CD14-positive monocyte (primary cell): ENCODE data around the gene LSM5. TPM values are rescaled to one million over a fixed set of nuclear protein-coding genes. Genes with fewer than 3 reads are reported as not detected.
"Not testable (repeated sequence)": the region's sequence is repeated elsewhere in the genome, so short reads cannot be mapped to it uniquely, and the experiment has no call there.

Experiments
- DNase-seq, 3 donors: peaks; one replicate each; pipeline ENCODE4 v3.0.0-alpha.2; 2011 to 2022
- H2AFZ ChIP-seq: 2 replicates; pipeline ENCODE4 v1.6.0; 2012; ENCODE audit warnings: mild to moderate bottlenecking, low read depth, low read length, inconsistent platforms; ENCODE audit not compliant: insufficient read depth, poor library complexity, severe bottlenecking
- H3K27ac ChIP-seq, 2 donors: 1 replicate in 1 of 2; 2 replicates in 1 of 2; pipeline ENCODE4 v1.5.1; 2012 to 2013; ENCODE audit warnings: low read length in 2 of 2, control low read depth in 1 of 2, inconsistent platforms in 1 of 2, low read depth in 1 of 2, mild to moderate bottlenecking in 1 of 2
- H3K27me3 ChIP-seq, 2 donors: one replicate each; pipeline versions ENCODE4 v1.6.0 to v1.6.1; 2011 to 2013; ENCODE audit warnings: low read length in 2 of 2; ENCODE audit not compliant: control insufficient read depth in 2 of 2, insufficient read depth in 2 of 2
- H3K36me3 ChIP-seq, 2 donors: replicated peaks in 1 of 2; 1 replicate in 1 of 2; 2 replicates in 1 of 2; pipeline versions ENCODE4 v1.5.1 to v1.6.1; 2012 to 2013; ENCODE audit warnings: low read length in 2 of 2, control low read depth in 1 of 2, inconsistent platforms in 1 of 2, mild to moderate bottlenecking in 1 of 2; ENCODE audit not compliant: insufficient read depth in 2 of 2, control insufficient read depth in 1 of 2
- H3K4me1 ChIP-seq, 2 donors: 1 replicate in 1 of 2; 2 replicates in 1 of 2; pipeline versions ENCODE4 v1.5.1 to v1.6.1; 2012 to 2013; ENCODE audit warnings: low read length in 2 of 2, control low read depth in 1 of 2, inconsistent platforms in 1 of 2, mild to moderate bottlenecking in 1 of 2, moderate library complexity in 1 of 2; ENCODE audit not compliant: insufficient read depth in 2 of 2, control insufficient read depth in 1 of 2
- H3K4me2 ChIP-seq: replicated peaks from 2 replicates; pipeline ENCODE3; 2012; ENCODE audit warnings: low read length, moderate library complexity, mild to moderate bottlenecking; ENCODE audit not compliant: poor library complexity, severe bottlenecking; ENCODE audit errors: extremely low read depth
- H3K4me3 ChIP-seq, 3 experiments: fragments of 200-600 bp in 1 of 3; sonication (generic) in 1 of 3; replicated peaks in 1 of 3; 1 replicate in 2 of 3; 2 replicates in 1 of 3; pipeline ENCODE4 v1.5.1; 2011 to 2013; ENCODE audit warnings: low read length in 3 of 3, mild to moderate bottlenecking in 3 of 3, control low read depth in 2 of 3, low read depth in 2 of 3, inconsistent platforms in 1 of 3, moderate library complexity in 1 of 3
- H3K79me2 ChIP-seq: 2 replicates; pipeline ENCODE4 v1.6.0; 2012; ENCODE audit warnings: mild to moderate bottlenecking, control low read depth, inconsistent platforms, low read length, moderate library complexity; ENCODE audit not compliant: insufficient read depth
- H3K9ac ChIP-seq: 2 replicates; pipeline ENCODE4 v1.6.0; 2017; ENCODE audit warnings: low read length, mild to moderate bottlenecking; ENCODE audit not compliant: insufficient read depth, poor library complexity, severe bottlenecking
- H3K9me3 ChIP-seq, 2 donors: replicated peaks in 1 of 2; 1 replicate in 1 of 2; 2 replicates in 1 of 2; pipeline versions ENCODE4 v1.5.1 to v1.6.1; 2012 to 2013; ENCODE audit warnings: low read length in 2 of 2, control low read depth in 1 of 2; ENCODE audit not compliant: control insufficient read depth in 1 of 2, insufficient read depth in 1 of 2
- H4K20me1 ChIP-seq: 2 replicates; pipeline ENCODE4 v1.6.0; 2012; ENCODE audit warnings: mild to moderate bottlenecking, low read length, control low read depth, moderate library complexity; ENCODE audit not compliant: insufficient read depth
- H3K27ac Mint-ChIP-seq, 7 donors: one replicate each; pipeline ENCODE4 v1.8.0; 2020; ENCODE audit warnings: mild to moderate bottlenecking in 7 of 7, mixed read lengths in 7 of 7, moderate library complexity in 6 of 7, inconsistent platforms in 2 of 7
- H3K27me3 Mint-ChIP-seq, 3 donors: one replicate each; pipeline ENCODE4 v1.8.0; 2021 to 2022; ENCODE audit warnings: low read depth in 3 of 3, mild to moderate bottlenecking in 3 of 3, mixed read lengths in 3 of 3, moderate library complexity in 3 of 3, inconsistent platforms in 1 of 3
- H3K36me3 Mint-ChIP-seq, 2 donors: one replicate each; pipeline ENCODE4 v1.8.0; 2020; ENCODE audit warnings: mixed read lengths in 2 of 2, inconsistent platforms in 1 of 2, mild to moderate bottlenecking in 1 of 2
- H3K4me1 Mint-ChIP-seq: one replicate; pipeline ENCODE4 v1.8.0; 2020; ENCODE audit warnings: mild to moderate bottlenecking, mixed read lengths
- H3K4me3 Mint-ChIP-seq, 2 donors: one replicate each; pipeline ENCODE4 v1.8.0; 2020; ENCODE audit warnings: mild to moderate bottlenecking in 2 of 2, mixed read lengths in 2 of 2, moderate library complexity in 1 of 2
- H3K9me3 Mint-ChIP-seq, 7 donors: one replicate each; pipeline ENCODE4 v1.8.0; 2020 to 2022; ENCODE audit warnings: mixed read lengths in 7 of 7, mild to moderate bottlenecking in 6 of 7, moderate library complexity in 6 of 7, inconsistent platforms in 2 of 7
- CTCF ChIP-seq: fragments of 200-600 bp; IDR thresholded peaks from one replicate; pipeline ENCODE4 v1.8.0; 2022; ENCODE audit warnings: antibody characterized with exemption, mild to moderate bottlenecking
- WGBS: methylation state at CpG from one replicate; pipeline ENCODE4 v1.1.5; 2013; ENCODE audit warnings: missing lambda C conversion rate; ENCODE audit not compliant: insufficient coverage; 5-methylcytosine and 5-hydroxymethylcytosine counted together
- intact Hi-C, 2 donors: fragments of 100-400 bp; cut with micrococcal nuclease; formaldehyde crosslinking; loops; one replicate each; pipeline versions ENCODE4 v1.15.0 to v1.15.1; 2023
- polyA plus RNA-seq, 3 donors: library from polyadenylated mRNA; depleted of rRNA in 1 of 3; unstranded in 2 of 3; stranded (reverse) in 1 of 3; fragments of 300-500 nt in 2 of 3; fragments of >200 nt in 1 of 3; fragmentation: Illumina TruSeq in 2 of 3; gene quantifications; 1 replicate in 2 of 3; 2 replicates in 1 of 3; pipeline ENCODE4 v1.2.3, GENCODE V29; 2012 to 2021

LSM5 gene
- polyA plus RNA-seq, 3 donors, result 16.4 to 81.1 (median 78.2) TPM

- no CpG with 5 or more reads among the region's 1 CpG for WGBS
- Histone ChIP-seq H3K4me1 (peaks cover 24 to 36% of the 10 kb centered on the region in 2 donors), H4K20me1 (peaks cover 89% of the 10 kb centered on the region), H3K9ac (no peak overlapping the region), H2AFZ (no peak overlapping the region), H3K27ac (peak overlapping the region in 1 of 2 donors; percentile 72), H3K9me3 (no peaks in the 10 kb centered on the region), H3K4me3 (peak overlapping the region in 1 of 3 experiments; percentile 51), H3K4me2 (peak overlapping the region; percentile 61), H3K79me2 (peaks cover 100% of the 10 kb centered on the region), H3K36me3 (peaks cover under 1 to 3% of the 10 kb centered on the region in 2 donors), H3K27me3 (no peaks in the 10 kb centered on the region)
- Mint-ChIP-seq H3K27ac (peak overlapping the region; percentile 67 to 94 (median 83)), H3K36me3 (peaks cover 4 to 17% of the 10 kb centered on the region in 2 donors), H3K4me1 (peaks cover 46% of the 10 kb centered on the region), H3K9me3 (peaks cover 0 to 8% (median 0%) of the 10 kb centered on the region in 7 donors), H3K27me3 (no peaks in the 10 kb centered on the region), H3K4me3 (peak overlapping the region in 1 of 2 donors; percentile 52)
- intact Hi-C loops, result no loop called here
- no peak for DNase-seq
- no peak for TF ChIP-seq CTCF
Measured at GRCh38 chr7:32501522-32501921, 11.3 kb upstream of the LSM5 start.

- Histone ChIP-seq H3K4me2 (peak overlapping the region; percentile 61), H3K27ac (peak overlapping the region in 1 of 2 donors; percentile 72), H3K27me3 (no peaks in the 10 kb centered on the region), H4K20me1 (peaks cover 84% of the 10 kb centered on the region), H3K36me3 (no peaks in the 10 kb centered on the region), H3K9ac (no peak overlapping the region), H3K9me3 (no peaks in the 10 kb centered on the region), H3K79me2 (peaks cover 100% of the 10 kb centered on the region), H3K4me1 (peaks cover 29 to 41% of the 10 kb centered on the region in 2 donors), H3K4me3 (peak overlapping the region in 1 of 3 experiments; percentile 51), H2AFZ (no peak overlapping the region)
- peaks cover 0 to 1% (median 0%) of the 10 kb centered on the region in 3 donors for H3K27me3 Mint-ChIP-seq
- peak overlapping the region; percentile 67 to 94 (median 83) for H3K27ac Mint-ChIP-seq
- intact Hi-C loops, result no loop called here
- peaks cover 48% of the 10 kb centered on the region for H3K4me1 Mint-ChIP-seq
- no CpG with 5 or more reads among the region's 1 CpG for WGBS
- peak; percentile 65 to 82 (median 73) for DNase-seq
- no peak for TF ChIP-seq CTCF
- peaks cover 3 to 13% of the 10 kb centered on the region in 2 donors for H3K36me3 Mint-ChIP-seq
- H3K4me3 Mint-ChIP-seq, result peak overlapping the region in 1 of 2 donors; percentile 52
- H3K9me3 Mint-ChIP-seq, result peaks cover 0 to 8% (median 0%) of the 10 kb centered on the region in 7 donors
Measured at GRCh38 chr7:32500922-32501341, 10.8 kb upstream of the LSM5 start.

GRCh38 chr7:32500216-32500615, 10.0 kb upstream of the LSM5 start:
- H3K4me3 Mint-ChIP-seq, H3K4me3 ChIP-seq, H3K36me3 ChIP-seq, H2AFZ ChIP-seq, H3K4me2 ChIP-seq, intact Hi-C loops, H3K9me3 ChIP-seq, H3K9me3 Mint-ChIP-seq, DNase-seq, H3K27me3 Mint-ChIP-seq, H3K27me3 ChIP-seq, H3K9ac ChIP-seq: not testable (repeated sequence)
- WGBS, result no CpG with 5 or more reads among the region's 1 CpG
- peaks cover 30 to 43% of the 10 kb centered on the region in 2 donors for H3K4me1 ChIP-seq
- H3K27ac Mint-ChIP-seq, result peak overlapping the region; percentile 67 to 94 (median 83)
- peaks cover 48% of the 10 kb centered on the region for H3K4me1 Mint-ChIP-seq
- H3K36me3 Mint-ChIP-seq, result peaks cover 3 to 13% of the 10 kb centered on the region in 2 donors
- peak overlapping the region in 1 of 2 donors; percentile 72 for H3K27ac ChIP-seq
- H4K20me1 ChIP-seq, result peaks cover 77% of the 10 kb centered on the region
- peaks cover 99% of the 10 kb centered on the region for H3K79me2 ChIP-seq
